Measurements from ENCODE around the gene MAML3.

Gene MAML3

GRCh38 chr4:139987502-139987850 lies 166.5 kb downstream of the MAML3 start:
- DNase-seq: no peak

GRCh38 chr4:139986689-139987501 lies 167.1 kb downstream of the MAML3 start:
- DNase-seq: no peak

- no peak for DNase-seq
Observed at GRCh38 chr4:139986106-139986505, 167.9 kb downstream of the MAML3 start.

GRCh38 chr4:139985401-139985800 lies 168.6 kb downstream of the MAML3 start:
- no peak for DNase-seq

GRCh38 chr4:139984471-139984870 lies 169.5 kb downstream of the MAML3 start:
- no peak for DNase-seq

- peak; percentile 58 for DNase-seq
Observed at GRCh38 chr4:139978692-139979091, 175.3 kb downstream of the MAML3 start.

GRCh38 chr4:139977838-139978609 lies 176.0 kb downstream of the MAML3 start:
- no peak for DNase-seq

- no peak for DNase-seq
Observed at GRCh38 chr4:139975830-139976272, 178.1 kb downstream of the MAML3 start.

- peak; percentile 60 for DNase-seq
Observed at GRCh38 chr4:139973616-139974015, 180.4 kb downstream of the MAML3 start.

GRCh38 chr4:139973015-139973414 lies 181.0 kb downstream of the MAML3 start:
- DNase-seq: no peak

- no peak for DNase-seq
Observed at GRCh38 chr4:139972305-139972704, 181.7 kb downstream of the MAML3 start.

- DNase-seq: peak; percentile 23
Observed at GRCh38 chr4:139971111-139971510, 182.9 kb downstream of the MAML3 start.

GRCh38 chr4:139969635-139970266 lies 184.2 kb downstream of the MAML3 start:
- DNase-seq: no peak

GRCh38 chr4:139968831-139969230 lies 185.2 kb downstream of the MAML3 start:
- no peak for DNase-seq

GRCh38 chr4:139966383-139966782 lies 187.6 kb downstream of the MAML3 start:
- no peak for DNase-seq

GRCh38 chr4:139965789-139966188 lies 188.2 kb downstream of the MAML3 start:
- no peak for DNase-seq

GRCh38 chr4:139963708-139964107 lies 190.3 kb downstream of the MAML3 start:
- DNase-seq: no peak

- DNase-seq: no peak
Observed at GRCh38 chr4:139962130-139962684, 191.8 kb downstream of the MAML3 start.

- no peak for DNase-seq
Observed at GRCh38 chr4:139961344-139961946, 192.5 kb downstream of the MAML3 start.

- DNase-seq: no peak
Observed at GRCh38 chr4:139959396-139959795, 194.6 kb downstream of the MAML3 start.

- DNase-seq: no peak
Observed at GRCh38 chr4:139958739-139959098, 195.3 kb downstream of the MAML3 start.

GRCh38 chr4:139957986-139958738 lies 195.8 kb downstream of the MAML3 start:
- no peak for DNase-seq
